Measurements from ENCODE around the gene PODN.

Gene PODN

DNA sequence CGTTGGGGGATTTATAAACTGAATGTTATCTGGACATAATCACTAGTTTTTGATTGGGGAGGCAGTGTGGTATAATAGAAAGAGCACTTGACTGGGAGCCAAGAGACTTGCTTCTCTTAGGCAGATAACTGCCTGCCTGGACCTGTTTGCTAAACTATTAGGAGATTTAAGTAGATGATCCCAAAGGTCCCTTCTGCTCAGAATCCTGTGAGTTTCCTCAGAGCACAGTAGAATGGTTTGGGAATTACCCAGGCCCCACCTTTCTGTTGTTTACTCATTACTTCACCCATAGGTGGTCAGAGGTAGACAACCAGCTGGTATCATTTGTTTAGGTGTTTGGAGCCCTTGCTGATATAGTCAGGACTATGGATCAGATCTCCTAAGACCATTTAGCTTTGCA lies 10.3 kb upstream of the PODN start:
- DNase-seq = no peak

DNA sequence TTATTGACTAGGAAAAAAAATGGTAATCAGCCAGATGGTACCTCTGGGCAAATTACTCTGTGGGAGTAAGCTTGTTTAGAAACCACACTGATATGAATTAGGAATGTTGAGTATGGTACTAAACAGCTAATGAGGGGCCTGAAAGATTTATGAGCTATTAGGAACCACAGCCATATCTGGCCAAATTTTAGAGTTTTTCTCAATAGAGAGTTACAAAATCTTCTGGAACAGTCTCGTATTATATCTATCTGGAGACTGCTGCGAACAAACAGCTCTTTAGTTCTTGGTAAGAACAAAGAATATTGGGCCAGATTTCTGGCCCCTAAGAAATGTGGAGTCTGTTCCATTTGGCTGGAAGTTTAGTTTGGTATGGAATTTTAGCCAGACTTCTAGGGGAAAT lies 4.9 kb upstream of the PODN start:
- no peak for DNase-seq

DNA sequence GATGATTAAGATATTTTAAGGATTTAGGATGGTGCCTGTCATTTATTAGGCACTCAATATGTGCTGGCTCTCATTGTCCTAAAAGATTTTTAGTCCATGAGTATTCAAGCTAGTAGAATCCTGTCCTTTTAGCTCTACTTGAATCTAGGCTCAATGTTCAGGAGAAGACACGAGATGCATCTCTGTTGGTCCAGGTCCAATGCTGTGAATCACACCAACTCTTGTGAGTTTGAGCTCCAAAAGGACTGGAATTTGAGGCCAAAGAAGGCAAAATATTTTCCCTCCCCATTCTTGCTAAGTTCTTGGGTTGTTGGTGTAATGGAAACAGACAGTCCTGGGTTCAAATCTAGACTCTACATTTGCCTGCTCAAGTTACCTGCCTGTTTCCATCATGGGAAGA lies 1.4 kb upstream of the PODN start:
- DNase-seq = no peak

DNA sequence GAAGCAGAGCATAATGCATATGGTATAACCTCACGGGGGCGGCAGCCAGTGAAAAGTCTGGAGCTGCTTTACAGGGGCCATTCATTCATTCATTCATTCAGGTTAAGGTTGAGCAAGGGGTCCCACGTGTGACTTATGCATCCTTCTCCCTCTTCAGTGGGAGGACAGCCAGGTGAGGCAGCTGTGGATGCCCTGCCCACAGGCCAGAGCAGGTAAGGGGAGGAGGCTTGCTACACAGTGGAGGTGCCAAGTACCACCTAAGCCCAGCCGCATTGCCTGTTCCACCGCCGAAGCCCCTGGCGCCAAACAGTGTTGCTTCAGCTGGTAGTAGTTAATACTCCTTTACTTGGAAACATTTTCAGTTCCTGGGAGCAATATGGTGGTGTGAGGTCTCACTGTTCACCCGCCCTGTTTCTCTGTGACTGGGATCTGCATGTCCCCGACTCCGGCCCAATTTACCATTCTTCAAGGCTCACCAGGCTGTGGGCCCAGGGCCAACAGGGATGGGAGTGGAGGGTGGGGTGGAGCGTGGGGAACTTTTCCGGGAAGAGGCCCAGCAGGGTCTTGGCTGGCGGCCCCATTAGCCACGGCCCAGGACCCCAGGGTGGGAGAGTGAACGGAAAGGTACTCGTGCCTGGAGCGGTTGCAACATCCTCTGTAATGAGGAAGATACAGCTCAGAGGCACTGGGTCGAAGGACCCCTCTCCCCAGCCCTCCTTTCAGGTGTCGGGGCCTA lies 722 bp upstream of the PODN start:
- DNase-seq = no peak

DNA sequence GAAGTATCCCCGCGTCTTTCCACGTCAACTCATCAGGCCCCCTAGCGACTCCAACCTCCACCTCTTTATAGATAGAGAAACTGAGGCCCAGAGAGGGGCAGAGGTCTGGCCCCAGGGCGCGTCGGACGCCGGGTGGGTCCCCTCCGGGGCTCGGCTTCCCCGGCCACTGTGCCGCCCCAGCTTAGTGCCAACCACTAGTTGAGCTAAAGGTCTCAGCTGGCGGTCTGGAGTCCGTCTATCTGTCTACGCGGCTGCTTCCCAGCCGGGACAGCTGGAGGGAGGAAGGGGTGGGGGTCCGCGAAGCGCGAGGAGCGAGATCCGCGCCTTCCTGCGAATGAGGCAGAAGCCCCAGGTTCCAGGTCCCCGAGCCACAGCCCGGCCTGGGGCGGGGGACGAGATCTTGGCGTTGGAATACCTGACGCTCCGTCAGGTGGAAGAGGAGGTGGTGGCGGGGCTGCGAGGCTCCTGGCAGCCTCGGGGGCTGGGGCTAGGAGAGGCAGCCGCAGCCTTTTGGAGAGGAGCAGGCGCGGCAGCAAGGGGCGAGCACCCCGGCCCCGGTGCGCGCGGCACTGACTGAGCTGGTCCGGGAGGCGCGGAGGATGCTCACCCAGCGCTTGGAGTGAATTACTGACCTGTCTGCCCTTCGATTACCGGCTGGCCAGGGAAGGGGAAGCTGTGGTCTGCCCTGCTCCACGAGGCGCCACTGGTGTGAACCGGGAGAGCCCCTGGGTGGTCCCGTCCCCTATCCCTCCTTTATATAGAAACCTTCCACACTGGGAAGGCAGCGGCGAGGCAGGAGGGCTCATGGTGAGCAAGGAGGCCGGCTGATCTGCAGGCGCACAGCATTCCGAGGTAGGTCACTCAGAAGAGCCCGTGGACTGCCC lies 937 bp downstream of the PODN start:
- DNase-seq = no peak

DNA sequence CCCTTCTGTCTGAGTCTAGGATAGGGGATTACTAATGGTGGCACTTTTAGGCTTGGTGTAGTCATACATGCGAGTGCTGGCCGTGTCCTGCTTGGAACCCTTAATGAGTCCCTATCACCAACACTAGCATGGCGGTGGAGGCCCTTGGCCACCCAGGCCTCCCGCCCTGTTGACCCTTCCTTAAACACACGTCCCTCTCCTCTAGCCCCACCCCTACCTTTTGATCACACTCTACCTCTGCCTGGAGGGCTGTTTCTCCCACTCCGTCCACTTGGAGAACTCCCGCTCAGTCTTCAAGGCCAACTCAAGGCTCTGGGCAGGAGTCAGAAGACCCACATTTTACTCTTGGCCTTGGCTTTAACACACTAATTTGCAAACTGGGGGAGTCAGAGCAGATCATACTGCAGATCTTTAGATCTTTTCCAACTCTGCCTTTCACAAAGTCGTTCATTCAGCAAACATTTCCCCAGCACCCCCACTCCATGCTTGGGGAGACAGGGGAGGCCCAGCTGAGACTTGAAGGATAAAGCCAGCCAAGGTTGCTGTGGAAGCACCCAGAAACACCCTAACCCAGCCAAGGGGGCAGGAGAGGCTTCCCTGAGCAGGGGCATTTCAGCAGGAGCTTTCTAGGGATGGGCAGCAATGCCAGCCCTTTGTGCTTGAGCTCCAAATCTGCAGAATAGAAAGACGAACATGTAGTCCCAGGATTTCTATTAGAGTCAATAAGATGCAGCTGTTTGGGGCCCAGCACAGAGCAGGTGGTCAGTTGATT lies 1.9 kb downstream of the PODN start:
- no peak for DNase-seq

DNA sequence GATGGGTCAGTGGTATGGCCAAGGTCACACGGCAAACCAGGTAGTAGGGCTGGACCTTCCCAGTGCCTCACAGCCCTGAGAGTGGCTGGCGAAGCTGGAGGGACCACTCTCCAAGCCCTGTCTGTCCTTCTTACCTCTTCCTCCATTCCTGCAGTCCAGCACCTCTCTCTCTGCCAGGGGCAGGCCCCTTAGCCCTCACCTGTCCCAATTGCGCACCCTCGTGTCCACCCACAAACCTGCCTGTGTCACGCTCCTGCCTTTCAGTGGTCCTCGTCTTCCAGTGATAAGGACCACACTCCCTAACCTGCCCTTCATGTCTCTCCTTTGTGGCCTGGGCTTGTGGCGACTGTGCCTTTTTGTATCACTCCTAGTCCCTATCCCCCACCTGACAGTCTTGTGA lies 3.4 kb downstream of the PODN start:
- DNase-seq = no peak

DNA sequence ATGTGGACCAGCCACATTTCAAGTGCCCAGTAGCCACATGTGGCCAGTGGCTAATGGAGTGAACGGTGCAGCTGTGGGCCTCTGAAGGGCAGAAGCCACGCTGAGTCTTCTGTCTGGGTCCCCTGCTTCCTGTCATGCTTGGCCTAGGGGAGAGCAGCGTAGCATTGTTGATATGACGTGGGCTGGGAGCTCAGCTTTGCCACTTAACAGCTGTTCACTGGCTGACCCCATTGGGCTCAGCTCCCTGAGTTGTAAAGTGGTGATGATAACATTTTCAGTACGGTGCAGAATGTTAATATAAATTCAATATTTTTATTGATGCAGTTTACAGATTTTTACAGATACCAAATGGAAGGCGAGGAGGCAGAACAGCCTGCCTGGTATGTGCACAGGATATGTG lies 4.5 kb downstream of the PODN start:
- no peak for DNase-seq

DNA sequence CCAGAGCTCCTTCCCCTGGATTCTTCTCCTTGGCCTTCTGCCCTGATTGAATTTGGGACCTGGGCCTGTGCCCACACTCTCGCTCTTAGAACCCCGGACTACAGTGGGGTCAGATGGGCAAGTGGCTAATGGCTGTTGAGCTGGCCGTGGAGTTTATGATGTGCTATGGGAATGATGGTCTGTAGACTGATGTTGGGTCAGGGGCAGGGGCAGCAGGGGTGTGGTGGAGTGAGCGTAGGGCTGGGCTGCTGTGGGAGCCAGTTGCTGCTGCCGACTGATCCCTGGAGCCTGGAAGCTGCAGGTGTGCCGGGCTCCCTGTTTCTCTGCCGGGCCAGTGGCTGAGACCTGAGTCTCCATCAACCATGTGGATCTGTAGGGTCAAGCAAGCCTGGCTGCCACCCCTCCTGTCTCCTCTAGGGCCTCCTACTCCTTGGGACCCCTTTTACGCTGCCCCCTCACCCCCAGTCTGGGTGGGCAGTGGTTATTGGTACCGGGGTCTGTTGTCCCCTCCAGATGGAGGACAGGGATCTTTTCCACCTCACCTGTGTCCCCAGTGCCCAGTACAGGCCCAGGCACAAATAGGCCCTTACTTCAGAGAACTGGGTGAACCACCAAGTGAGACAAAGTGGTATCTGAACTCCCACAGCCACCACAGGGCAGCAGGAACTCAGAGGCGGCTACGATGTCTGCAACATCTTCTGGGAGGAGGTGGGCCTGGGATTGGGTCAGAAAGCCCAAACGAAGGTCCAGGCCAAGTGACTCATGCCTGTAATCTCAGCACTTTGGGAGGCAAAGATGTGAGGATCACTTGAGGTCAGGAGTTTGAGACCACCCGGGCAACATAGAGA lies 5.1 kb downstream of the PODN start:
- DNase-seq = no peak

DNA sequence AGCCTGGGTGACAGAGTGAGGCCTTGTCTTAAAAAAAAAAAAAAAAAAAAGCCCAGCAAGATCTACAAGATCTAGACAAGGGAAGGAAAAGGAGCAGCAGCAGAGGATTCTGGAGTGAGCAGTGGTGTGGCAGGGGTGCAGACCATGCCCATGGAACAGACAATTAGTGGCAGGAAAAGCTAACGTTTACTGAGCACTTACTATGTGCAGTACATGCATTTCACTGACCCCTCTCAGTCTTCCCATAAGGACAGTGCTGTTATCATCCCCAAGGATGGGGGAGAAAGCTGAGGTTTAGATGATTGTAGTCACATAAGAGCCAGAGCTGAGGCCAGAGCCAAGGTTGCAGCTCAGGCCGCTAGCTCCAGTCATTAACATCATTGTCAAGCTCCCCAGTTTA lies 5.9 kb downstream of the PODN start:
- DNase-seq = no peak

DNA sequence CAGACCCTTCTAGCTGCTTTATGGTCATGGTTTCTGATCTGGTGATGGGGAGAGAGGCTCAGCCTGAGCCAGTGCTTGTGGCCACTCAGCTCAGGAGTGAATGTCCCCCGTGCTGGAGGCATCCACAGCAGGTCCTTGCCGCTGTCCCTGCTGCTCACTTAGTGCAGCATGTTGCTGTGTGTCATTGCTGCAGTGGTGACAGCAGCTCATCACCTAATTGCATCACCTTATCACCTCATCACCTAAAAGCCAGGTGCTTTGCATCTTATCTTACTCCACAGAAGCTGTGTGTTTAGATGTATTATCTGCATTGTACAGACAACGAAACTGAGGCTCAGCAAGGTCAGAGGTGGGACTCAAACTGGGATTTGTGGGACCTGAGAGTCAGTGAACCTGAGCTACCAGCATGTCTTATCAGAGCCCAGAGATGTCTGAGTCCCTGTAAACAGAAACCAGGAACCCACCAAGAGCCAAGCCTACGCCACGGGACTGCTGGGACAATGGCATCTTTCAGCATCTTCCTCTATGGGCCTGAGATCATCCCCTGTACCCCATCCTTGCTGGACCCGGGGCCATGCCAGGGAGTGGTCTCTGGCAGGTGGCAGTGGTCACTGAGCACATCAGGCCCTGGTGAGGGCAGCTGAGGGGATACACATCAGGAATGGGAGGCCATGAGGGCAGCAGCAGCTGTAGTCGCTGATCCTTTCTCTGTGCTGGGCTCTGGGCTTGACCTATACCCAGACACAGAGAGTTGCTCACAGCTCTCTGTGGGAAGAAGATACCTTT lies 6.5 kb downstream of the PODN start:
- no peak for DNase-seq

DNA sequence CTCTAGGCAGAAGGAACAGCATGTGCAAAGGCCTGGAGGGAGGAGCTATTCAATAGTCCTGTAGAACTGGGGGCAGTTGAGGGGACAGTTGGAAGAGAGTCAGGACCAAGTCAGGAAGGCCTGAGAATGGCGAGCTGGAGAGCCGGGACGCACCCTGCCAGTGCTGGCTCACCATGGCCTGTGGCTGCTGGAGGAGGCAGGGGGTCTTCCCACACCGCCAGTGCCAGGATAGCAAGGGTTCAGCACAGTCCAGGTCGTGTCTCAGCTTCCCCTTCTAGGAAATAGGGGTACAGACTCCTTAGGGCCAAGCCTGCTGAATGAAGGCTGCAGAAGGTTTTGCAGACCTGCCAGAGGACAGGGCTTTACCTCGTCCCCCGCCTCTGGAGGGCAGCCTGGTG lies 7.3 kb downstream of the PODN start:
- no peak for DNase-seq

DNA sequence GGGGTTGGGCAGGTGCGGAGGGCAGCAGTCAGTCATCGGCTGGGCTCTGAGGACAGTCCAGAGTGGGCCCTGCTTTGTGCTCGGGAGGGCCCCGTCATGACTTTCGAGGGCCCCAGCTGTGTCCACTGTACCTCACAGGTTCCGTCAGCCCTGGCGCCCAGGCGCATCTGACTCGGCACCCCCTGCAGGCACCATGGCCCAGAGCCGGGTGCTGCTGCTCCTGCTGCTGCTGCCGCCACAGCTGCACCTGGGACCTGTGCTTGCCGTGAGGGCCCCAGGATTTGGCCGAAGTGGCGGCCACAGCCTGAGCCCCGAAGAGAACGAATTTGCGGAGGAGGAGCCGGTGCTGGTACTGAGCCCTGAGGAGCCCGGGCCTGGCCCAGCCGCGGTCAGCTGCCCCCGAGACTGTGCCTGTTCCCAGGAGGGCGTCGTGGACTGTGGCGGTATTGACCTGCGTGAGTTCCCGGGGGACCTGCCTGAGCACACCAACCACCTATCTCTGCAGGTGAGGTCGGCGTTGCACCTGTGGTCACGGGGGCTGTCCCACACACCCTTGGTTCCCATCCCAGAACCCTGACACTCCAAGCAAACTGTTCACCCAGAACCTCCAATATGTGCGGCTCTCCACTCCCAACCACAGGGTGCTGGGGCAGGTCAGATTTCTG lies 7.8 kb downstream of the PODN start:
- no peak for DNase-seq

DNA sequence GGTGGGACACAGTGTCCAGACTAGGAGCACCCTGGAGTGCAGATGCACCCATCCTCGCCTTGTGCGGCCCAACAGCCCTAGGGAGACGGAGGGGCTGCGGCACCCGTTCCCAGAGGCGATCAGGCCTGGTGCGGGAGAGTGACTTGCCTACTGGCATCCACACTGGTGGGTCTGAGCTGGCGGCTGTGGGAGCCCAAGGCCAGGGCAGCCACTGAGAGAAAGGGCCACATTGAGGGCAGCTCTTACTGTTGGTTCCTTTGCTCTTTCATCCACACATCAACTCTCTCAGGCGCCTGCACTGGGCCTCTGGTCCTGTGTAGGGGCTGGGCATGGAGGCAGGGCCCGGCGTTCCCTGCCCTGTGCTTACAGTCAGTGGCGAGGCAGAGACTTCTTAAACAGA lies 8.6 kb downstream of the PODN start:
- no peak for DNase-seq

DNA sequence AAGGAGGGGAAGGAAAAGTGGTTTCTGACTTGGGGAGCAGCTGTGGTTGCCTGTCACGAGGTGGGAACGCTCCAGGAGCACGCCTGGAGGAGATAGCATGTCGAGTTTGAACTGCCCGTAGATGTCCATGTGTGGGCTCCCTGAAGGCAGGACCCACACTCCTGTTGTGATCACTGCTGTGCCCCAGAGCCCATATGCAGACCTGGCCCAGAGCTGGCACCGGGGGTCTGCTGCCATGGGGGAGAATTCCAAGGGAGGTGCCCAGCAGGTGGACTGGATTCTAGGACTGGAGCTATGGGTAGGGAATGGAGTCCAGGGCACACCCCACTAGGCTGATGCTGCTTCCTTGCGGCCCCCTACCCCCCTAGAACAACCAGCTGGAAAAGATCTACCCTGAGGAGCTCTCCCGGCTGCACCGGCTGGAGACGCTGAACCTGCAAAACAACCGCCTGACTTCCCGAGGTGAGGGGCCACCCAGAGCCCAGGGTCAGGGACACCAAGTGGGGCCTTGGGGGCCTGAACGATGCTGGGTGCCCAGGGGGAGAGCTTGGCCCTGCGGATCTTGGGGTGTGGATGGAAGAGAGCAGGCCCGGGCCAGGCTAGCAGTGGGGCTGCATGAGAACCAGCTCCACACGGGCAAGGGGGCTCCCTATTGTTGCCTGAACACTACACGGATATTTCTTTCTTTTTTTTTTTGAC lies 9.3 kb downstream of the PODN start:
- DNase-seq = no peak

DNA sequence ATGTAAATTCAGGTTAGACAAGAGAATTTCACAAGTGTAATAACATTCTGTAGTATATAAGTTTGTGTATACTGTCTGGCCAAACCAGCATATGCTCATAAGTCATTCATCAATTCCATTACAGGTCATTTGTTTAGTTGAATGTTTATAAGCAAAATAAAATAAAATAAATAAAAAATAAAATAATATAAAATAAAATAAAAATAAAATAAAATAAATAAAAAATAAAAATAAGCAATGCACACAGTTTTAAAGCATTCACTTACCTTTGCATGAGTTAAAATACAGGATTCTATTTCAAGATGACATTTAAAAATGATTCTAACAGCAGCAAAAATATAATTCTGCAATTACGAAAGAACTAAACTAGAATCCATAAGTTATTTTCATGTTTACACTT lies 9.9 kb downstream of the PODN start:
- DNase-seq = no peak

DNA sequence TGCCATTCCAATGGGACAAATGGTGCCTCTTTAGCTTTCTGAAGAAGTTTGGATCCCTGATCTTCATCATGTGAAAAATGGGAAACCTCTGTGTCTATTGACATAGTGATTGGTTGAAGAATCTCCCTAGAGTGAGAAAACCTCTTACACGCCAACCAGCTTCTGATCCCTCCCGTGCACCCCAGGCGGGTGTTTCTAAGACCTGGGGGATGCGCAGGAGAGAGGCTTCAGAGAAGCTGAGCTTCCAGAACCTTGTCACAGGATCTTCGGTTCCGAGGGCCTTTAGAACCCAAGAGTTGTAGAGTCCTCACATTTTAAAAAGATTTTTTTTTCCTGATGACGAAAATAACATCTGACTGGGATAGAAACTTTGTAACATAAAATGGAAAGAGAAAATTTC lies 11.3 kb downstream of the PODN start:
- no peak for DNase-seq

DNA sequence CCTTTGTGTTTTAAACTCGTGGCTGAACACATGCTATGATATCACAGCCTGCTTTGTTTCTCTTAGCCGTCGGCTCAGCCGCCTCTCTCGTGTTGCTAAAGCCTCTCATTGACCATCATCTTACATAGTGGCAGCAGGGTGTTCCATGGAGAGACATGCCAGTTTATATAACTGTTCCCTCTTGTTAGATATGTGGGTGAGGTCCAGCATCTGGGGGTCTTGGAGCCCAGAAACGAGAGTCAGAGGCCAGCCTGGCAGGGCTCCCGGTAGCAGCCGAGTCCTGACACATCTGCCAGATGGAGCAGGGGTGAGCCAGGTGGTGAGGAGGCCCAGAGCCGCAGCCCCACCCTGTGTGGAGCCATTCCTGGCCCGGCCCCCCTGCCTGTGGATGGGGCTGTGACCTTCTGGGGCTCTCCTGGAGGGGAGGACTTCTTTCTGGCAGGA lies 11.9 kb downstream of the PODN start:
- no peak for DNase-seq

DNA sequence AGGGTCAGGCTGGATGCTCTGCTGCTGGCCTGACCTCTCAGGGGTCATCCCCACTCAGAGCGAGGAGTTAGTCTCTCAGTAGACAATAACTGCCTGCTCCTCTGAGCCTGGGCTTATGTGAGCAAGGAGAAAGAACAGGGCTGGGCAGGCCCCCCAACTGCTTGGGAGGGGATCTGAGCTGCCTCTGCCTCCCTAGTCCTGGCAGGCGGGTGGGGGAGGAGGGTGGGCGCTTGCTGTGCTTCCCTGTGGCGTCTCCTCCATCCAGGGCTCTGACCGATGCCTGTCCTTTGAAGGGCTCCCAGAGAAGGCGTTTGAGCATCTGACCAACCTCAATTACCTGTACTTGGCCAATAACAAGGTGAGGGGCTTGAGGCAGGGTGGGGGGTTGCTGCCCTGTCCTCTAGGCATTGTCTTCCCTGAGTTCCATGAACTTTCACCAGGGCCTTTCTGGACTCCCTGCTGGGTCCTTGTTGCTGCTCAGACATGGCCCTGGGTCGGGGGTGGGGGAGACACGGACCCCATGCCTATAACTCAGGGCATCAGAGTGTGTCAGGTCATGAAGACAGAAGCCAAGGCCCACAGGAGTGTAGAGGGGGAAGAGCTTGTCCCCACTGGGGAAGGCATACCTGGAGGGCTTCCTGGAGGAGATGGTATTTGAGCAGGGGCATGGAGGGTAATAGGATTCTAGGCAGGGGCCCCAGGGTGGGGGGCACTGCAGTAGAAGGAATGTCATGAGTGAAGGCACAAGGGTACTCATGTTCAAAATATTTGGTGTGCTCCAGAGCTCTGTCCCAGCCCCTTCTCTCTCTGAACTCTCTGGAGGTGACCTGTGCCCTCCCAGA lies 12.5 kb downstream of the PODN start:
- DNase-seq = no peak

DNA sequence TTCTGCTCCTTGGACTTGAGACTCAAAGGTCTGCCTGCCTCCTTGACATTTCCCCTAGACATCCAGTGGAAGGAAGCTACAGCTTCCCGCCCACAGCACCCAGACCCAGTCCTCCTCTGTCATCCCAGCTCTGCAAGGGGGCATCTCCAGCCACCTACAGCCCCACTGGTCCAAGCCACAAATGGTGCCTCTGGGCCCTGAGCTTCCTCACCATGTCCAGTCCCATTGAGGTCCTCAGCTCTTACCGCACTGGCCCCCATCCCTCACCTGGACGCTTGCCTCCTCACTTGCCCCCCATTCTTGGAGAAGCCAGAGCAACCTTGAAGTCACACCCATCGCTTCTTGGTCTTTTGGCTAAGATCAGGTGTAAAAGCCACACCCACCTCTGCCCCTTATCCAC lies 13.2 kb downstream of the PODN start:
- no peak for DNase-seq

Data from T1000 (cell line).